ENCODE measurements around the gene TPH2.

DNA sequence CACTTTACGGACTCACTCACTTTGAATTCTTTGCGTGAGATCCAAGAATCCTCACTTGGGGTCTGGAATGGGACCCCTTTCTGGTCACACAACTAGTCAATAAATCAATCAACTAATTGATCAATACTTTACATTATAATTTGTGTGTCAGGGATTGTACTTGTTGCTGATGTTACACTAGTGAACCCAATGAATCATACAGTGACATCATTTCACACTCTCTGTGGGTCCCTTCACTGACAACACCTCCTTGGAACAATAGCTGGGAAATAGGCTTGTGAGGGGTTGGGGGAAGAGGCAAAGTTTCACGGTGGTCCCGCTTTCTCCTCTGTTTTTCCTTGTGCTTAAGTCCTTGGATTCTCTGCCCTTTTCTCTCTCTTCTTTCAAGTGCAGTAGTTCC, 35.0 kb downstream of the TPH2 start:
- TF ChIP-seq, protein P1, sequence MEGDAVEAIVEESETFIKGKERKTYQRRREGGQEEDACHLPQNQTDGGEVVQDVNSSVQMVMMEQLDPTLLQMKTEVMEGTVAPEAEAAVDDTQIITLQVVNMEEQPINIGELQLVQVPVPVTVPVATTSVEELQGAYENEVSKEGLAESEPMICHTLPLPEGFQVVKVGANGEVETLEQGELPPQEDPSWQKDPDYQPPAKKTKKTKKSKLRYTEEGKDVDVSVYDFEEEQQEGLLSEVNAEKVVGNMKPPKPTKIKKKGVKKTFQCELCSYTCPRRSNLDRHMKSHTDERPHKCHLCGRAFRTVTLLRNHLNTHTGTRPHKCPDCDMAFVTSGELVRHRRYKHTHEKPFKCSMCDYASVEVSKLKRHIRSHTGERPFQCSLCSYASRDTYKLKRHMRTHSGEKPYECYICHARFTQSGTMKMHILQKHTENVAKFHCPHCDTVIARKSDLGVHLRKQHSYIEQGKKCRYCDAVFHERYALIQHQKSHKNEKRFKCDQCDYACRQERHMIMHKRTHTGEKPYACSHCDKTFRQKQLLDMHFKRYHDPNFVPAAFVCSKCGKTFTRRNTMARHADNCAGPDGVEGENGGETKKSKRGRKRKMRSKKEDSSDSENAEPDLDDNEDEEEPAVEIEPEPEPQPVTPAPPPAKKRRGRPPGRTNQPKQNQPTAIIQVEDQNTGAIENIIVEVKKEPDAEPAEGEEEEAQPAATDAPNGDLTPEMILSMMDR (conservative IDR thresholded peaks at IDR 0.05) = no peak
- TF ChIP-seq ZFX (IDR thresholded peaks at IDR 0.05) = no peak
